ENCODE data around the gene HRH1.

DNA sequence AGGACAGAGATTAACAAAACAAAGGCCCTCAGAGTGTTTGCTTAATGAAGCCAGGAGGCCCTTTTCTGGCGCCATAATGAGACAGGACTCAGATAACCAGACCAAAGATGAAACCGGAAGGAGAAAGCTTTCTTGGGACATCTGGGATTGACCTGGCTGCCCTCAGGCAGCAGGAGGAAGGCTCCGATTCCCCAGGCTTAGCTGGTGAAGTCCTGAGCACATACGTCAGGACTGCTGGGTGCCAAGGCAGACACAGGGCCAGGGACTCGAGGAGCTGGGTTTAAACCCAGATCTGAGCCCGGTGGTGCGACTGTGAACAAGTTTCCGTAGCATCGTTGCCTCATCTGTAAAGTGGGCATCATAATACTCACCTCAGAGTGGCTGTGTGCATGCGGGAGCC, 36.7 kb upstream of the HRH1 start:
- TF ChIP-seq, protein P1, sequence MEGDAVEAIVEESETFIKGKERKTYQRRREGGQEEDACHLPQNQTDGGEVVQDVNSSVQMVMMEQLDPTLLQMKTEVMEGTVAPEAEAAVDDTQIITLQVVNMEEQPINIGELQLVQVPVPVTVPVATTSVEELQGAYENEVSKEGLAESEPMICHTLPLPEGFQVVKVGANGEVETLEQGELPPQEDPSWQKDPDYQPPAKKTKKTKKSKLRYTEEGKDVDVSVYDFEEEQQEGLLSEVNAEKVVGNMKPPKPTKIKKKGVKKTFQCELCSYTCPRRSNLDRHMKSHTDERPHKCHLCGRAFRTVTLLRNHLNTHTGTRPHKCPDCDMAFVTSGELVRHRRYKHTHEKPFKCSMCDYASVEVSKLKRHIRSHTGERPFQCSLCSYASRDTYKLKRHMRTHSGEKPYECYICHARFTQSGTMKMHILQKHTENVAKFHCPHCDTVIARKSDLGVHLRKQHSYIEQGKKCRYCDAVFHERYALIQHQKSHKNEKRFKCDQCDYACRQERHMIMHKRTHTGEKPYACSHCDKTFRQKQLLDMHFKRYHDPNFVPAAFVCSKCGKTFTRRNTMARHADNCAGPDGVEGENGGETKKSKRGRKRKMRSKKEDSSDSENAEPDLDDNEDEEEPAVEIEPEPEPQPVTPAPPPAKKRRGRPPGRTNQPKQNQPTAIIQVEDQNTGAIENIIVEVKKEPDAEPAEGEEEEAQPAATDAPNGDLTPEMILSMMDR (IDR thresholded peaks at IDR 0.05): no peak
- TF ChIP-seq EZH2 (IDR thresholded peaks at IDR 0.05; ENCODE audit: borderline replicate concordance, insufficient read depth, low read depth, low read length, poor library complexity, severe bottlenecking): no peak
